Peyer's patch (tissue), 4 donors: ENCODE measurements around the gene COTL1.

Source experiments
- POLR2A ChIP-seq, 2 donors: fragments of 450-650 bp; IDR thresholded peaks; one replicate each; pipeline ENCODE4 v1.5.1; 2017; ENCODE audit warnings: antibody characterized with exemption in 2 of 2, mild to moderate bottlenecking in 2 of 2, moderate library complexity in 2 of 2
- TF ChIP-seq, protein P1 (sequence below), 6 experiments: fragments of 450-650 bp in 4 of 6; fragments of 200-600 bp in 2 of 6; sonication (generic) in 1 of 6; IDR thresholded peaks; one replicate each; pipeline ENCODE4 v1.5.1; 2017 to 2019; ENCODE audit warnings: antibody characterized with exemption in 6 of 6, mild to moderate bottlenecking in 3 of 6, moderate library complexity in 1 of 6

DNA sequence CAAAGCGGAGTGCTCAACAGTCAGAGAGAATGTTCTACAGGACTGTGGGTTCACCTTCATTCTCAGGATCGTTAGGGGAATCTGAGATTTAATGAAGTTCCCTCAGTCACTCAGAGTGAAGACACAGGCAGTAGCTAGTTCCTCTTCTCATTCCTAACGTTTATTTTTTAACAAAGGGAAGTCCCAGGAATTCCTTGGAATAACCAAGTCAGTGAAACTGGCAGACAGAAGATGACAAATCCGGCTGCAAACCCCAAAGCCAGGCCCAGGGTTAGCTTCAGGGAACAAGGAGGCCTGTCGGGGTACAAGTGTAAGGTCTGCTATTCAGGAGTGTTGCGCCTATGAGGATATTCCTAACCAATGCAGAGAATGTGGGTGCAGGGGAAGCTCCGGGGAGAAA lies 42.0 kb downstream of the COTL1 start:
- TF ChIP-seq, protein P1, sequence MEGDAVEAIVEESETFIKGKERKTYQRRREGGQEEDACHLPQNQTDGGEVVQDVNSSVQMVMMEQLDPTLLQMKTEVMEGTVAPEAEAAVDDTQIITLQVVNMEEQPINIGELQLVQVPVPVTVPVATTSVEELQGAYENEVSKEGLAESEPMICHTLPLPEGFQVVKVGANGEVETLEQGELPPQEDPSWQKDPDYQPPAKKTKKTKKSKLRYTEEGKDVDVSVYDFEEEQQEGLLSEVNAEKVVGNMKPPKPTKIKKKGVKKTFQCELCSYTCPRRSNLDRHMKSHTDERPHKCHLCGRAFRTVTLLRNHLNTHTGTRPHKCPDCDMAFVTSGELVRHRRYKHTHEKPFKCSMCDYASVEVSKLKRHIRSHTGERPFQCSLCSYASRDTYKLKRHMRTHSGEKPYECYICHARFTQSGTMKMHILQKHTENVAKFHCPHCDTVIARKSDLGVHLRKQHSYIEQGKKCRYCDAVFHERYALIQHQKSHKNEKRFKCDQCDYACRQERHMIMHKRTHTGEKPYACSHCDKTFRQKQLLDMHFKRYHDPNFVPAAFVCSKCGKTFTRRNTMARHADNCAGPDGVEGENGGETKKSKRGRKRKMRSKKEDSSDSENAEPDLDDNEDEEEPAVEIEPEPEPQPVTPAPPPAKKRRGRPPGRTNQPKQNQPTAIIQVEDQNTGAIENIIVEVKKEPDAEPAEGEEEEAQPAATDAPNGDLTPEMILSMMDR (IDR thresholded peaks at IDR 0.05): no peak
- TF ChIP-seq POLR2A (IDR thresholded peaks at IDR 0.05): no peak
